NB4 (cell line): ENCODE results near the gene AMZ2.
"Not testable (repeated sequence)": the region's sequence is repeated elsewhere in the genome, so short reads cannot be mapped to it uniquely, and the experiment has no call there.

Experiments used
- POLR2A ChIP-seq: IDR thresholded peaks from 2 replicates; pipeline ENCODE4 v1.6.1; 2011; ENCODE audit warnings: mild to moderate bottlenecking; ENCODE audit not compliant: insufficient read length; ENCODE audit errors: extremely low read depth
- TF ChIP-seq, protein P1 (sequence below): IDR thresholded peaks from one replicate; pipeline ENCODE4 v1.5.1; 2012; ENCODE audit warnings: low read depth, low read length

DNA sequence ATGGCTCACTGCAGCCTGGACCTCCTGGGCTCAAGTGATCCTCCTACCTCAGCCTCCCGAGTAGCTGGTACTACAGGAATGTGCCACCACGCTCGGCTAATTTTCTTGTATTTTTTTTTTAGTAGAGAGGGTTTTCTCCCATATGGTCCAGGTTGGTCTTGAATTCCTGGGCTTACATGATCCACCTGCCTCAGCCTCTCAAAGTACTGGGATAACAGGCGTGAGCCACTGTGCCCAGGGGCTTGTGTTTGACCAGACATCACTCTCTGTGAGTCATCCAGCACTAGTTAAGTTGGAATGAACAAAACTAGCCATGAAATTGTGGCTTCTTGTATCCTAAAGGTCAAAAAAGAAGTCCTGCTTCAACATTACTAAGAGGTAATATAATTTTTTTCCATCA, 16.7 kb upstream of the AMZ2 start:
- TF ChIP-seq POLR2A = not testable (repeated sequence)
- TF ChIP-seq, protein P1, sequence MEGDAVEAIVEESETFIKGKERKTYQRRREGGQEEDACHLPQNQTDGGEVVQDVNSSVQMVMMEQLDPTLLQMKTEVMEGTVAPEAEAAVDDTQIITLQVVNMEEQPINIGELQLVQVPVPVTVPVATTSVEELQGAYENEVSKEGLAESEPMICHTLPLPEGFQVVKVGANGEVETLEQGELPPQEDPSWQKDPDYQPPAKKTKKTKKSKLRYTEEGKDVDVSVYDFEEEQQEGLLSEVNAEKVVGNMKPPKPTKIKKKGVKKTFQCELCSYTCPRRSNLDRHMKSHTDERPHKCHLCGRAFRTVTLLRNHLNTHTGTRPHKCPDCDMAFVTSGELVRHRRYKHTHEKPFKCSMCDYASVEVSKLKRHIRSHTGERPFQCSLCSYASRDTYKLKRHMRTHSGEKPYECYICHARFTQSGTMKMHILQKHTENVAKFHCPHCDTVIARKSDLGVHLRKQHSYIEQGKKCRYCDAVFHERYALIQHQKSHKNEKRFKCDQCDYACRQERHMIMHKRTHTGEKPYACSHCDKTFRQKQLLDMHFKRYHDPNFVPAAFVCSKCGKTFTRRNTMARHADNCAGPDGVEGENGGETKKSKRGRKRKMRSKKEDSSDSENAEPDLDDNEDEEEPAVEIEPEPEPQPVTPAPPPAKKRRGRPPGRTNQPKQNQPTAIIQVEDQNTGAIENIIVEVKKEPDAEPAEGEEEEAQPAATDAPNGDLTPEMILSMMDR = not testable (repeated sequence)
